ENCODE results near the gene CASP3. TPM values are rescaled to one million over a fixed set of nuclear protein-coding genes. Genes with fewer than 3 reads are reported as not detected.
"Not testable (repeated sequence)": the region's sequence is repeated elsewhere in the genome, so short reads cannot be mapped to it uniquely, and the experiment has no call there.

Gene CASP3
- total RNA-seq, 2 experiments from 2014 or later = 58.0 to 64.2 TPM

GRCh38 chr4:184596044-184596616 lies 53.1 kb downstream of the CASP3 start:
- Mint-ChIP-seq H3K27ac (no peak overlapping the region), H3K27me3 (no peaks in the 10 kb centered on the region), H3K36me3 (ENCODE audit: low read depth) (no peaks in the 10 kb centered on the region), H3K9me3 (no peaks in the 10 kb centered on the region), H3K4me3 (no peak overlapping the region), H3K4me1 (peaks cover 11% of the 10 kb centered on the region)
- CTCF ChIA-PET = no interaction called here
- POLR2A ChIA-PET = no interaction called here
- DNase-seq = no peak

GRCh38 chr4:184595430-184595829 lies 53.8 kb downstream of the CASP3 start:
- DNase-seq = no peak
- CTCF ChIA-PET = interaction anchor here (0.7 kb wide), 1 partner anchor 345 kb away, joined by 3 read pairs; no protein-coding TSS in a partner anchor
- H3K27me3 Mint-ChIP-seq = no peaks in the 10 kb centered on the region
- H3K4me3 Mint-ChIP-seq = no peak overlapping the region
- no peaks in the 10 kb centered on the region for H3K9me3 Mint-ChIP-seq
- H3K4me1 Mint-ChIP-seq = peaks cover 4% of the 10 kb centered on the region
- POLR2A ChIA-PET = no interaction called here
- H3K27ac Mint-ChIP-seq = no peak overlapping the region
- H3K36me3 Mint-ChIP-seq (ENCODE audit: low read depth) = no peaks in the 10 kb centered on the region

GRCh38 chr4:184593461-184593860 lies 55.8 kb downstream of the CASP3 start:
- Mint-ChIP-seq H3K4me1 (no peaks in the 10 kb centered on the region), H3K4me3 (no peak overlapping the region), H3K27me3 (no peaks in the 10 kb centered on the region), H3K36me3 (ENCODE audit: low read depth) (no peaks in the 10 kb centered on the region), H3K27ac (no peak overlapping the region), H3K9me3 (no peaks in the 10 kb centered on the region)
- no peak for DNase-seq
- ChIA-PET POLR2A (no interaction called here), CTCF (interaction anchor here (1.4 kb wide), 1 partner anchor 9 kb away, joined by 3 read pairs; no protein-coding TSS in a partner anchor)

- POLR2A ChIA-PET = interaction anchor here (0.7 kb wide), 1 partner anchor 79 kb away, joined by 4 read pairs; no protein-coding TSS in a partner anchor
- not testable (repeated sequence) for H3K4me3 Mint-ChIP-seq
- CTCF ChIA-PET = interaction anchor here (1.0 kb wide), 1 partner anchor 31 kb away, joined by 3 read pairs; no protein-coding TSS in a partner anchor
Observed at GRCh38 chr4:184591747-184592270, 57.4 kb downstream of the CASP3 start.

GRCh38 chr4:184591070-184591677 lies 58.1 kb downstream of the CASP3 start:
- H3K4me3 Mint-ChIP-seq = no peak overlapping the region
- POLR2A ChIA-PET = no interaction called here
- no peaks in the 10 kb centered on the region for H3K27me3 Mint-ChIP-seq
- no peaks in the 10 kb centered on the region for H3K9me3 Mint-ChIP-seq
- DNase-seq = no peak
- no peaks in the 10 kb centered on the region for H3K36me3 Mint-ChIP-seq (ENCODE audit: low read depth)
- H3K27ac Mint-ChIP-seq = no peak overlapping the region
- H3K4me1 Mint-ChIP-seq = no peaks in the 10 kb centered on the region
- CTCF ChIA-PET = interaction anchor here (0.6 kb wide), 1 partner anchor 326 kb away, joined by 3 read pairs; no protein-coding TSS in a partner anchor

More at GRCh38 chr4:184591747-184592270, 57.4 kb downstream of the CASP3 start:
- H3K27ac Mint-ChIP-seq; H3K9me3 Mint-ChIP-seq; DNase-seq; H3K27me3 Mint-ChIP-seq; H3K4me1 Mint-ChIP-seq; H3K36me3 Mint-ChIP-seq (ENCODE audit: low read depth): not testable (repeated sequence)

- ChIA-PET CTCF (interaction anchor here (0.6 to 0.7 kb wide), 3 partner anchors 75 to 1555 kb away, joined by 3 to 6 read pairs (median 6); no protein-coding TSS in a partner anchor), POLR2A (no interaction called here)
- Mint-ChIP-seq H3K27ac (no peak overlapping the region), H3K36me3 (ENCODE audit: low read depth) (no peaks in the 10 kb centered on the region), H3K4me3 (no peak overlapping the region), H3K27me3 (no peaks in the 10 kb centered on the region), H3K4me1 (no peaks in the 10 kb centered on the region), H3K9me3 (no peaks in the 10 kb centered on the region)
- DNase-seq = no peak
Observed at GRCh38 chr4:184590196-184590595, 59.1 kb downstream of the CASP3 start.

- Mint-ChIP-seq H3K27me3 (no peaks in the 10 kb centered on the region), H3K27ac (no peak overlapping the region), H3K4me1 (peaks cover 7% of the 10 kb centered on the region), H3K4me3 (no peak overlapping the region), H3K36me3 (ENCODE audit: low read depth) (no peaks in the 10 kb centered on the region), H3K9me3 (no peaks in the 10 kb centered on the region)
- ChIA-PET POLR2A (interaction anchor here (0.7 kb wide), 1 partner anchor 50 kb away, joined by 4 read pairs; no protein-coding TSS in a partner anchor), CTCF (interaction anchor here (0.5 to 1.0 kb wide), 3 partner anchors 15 to 1728 kb away, joined by 3 read pairs; no protein-coding TSS in a partner anchor)
- no peak for DNase-seq
Observed at GRCh38 chr4:184588893-184589292, 60.4 kb downstream of the CASP3 start.

- CTCF ChIA-PET = interaction anchor here (0.5 kb wide), 1 partner anchor 97 kb away, joined by 3 read pairs; no protein-coding TSS in a partner anchor
- no peak overlapping the region for H3K27ac Mint-ChIP-seq
- no peak overlapping the region for H3K4me3 Mint-ChIP-seq
- H3K4me1 Mint-ChIP-seq = peaks cover 14% of the 10 kb centered on the region
- DNase-seq = no peak
- H3K27me3 Mint-ChIP-seq = no peaks in the 10 kb centered on the region
- no peaks in the 10 kb centered on the region for H3K9me3 Mint-ChIP-seq
- POLR2A ChIA-PET = no interaction called here
- no peaks in the 10 kb centered on the region for H3K36me3 Mint-ChIP-seq (ENCODE audit: low read depth)
Observed at GRCh38 chr4:184587701-184588100, 61.5 kb downstream of the CASP3 start.

- H3K9me3 Mint-ChIP-seq = peaks cover 2% of the 10 kb centered on the region
- no peak overlapping the region for H3K4me3 Mint-ChIP-seq
- H3K27me3 Mint-ChIP-seq = no peaks in the 10 kb centered on the region
- no peaks in the 10 kb centered on the region for H3K36me3 Mint-ChIP-seq (ENCODE audit: low read depth)
- CTCF ChIA-PET = interaction anchor here (0.5 to 0.8 kb wide), 2 partner anchors 36 to 97 kb away, joined by 3 read pairs; no protein-coding TSS in a partner anchor
- no peak overlapping the region for H3K27ac Mint-ChIP-seq
- no peak for DNase-seq
- H3K4me1 Mint-ChIP-seq = peaks cover 14% of the 10 kb centered on the region
- POLR2A ChIA-PET = no interaction called here
Observed at GRCh38 chr4:184587221-184587620, 62.0 kb downstream of the CASP3 start.

GRCh38 chr4:184583738-184584502 lies 65.3 kb downstream of the CASP3 start:
- H3K4me1 Mint-ChIP-seq = peaks cover 14% of the 10 kb centered on the region
- H3K9me3 Mint-ChIP-seq = peaks cover 26% of the 10 kb centered on the region
- H3K27ac Mint-ChIP-seq = no peak overlapping the region
- DNase-seq = no peak
- POLR2A ChIA-PET = interaction anchor here (0.5 kb wide), 1 partner anchor 41 kb away, joined by 6 read pairs; no protein-coding TSS in a partner anchor
- CTCF ChIA-PET = interaction anchor here (0.6 to 1.3 kb wide), 3 partner anchors 9 to 33 kb away, joined by 3 read pairs; no protein-coding TSS in a partner anchor
- peaks cover 3% of the 10 kb centered on the region for H3K36me3 Mint-ChIP-seq (ENCODE audit: low read depth)
- H3K4me3 Mint-ChIP-seq = no peak overlapping the region
- no peaks in the 10 kb centered on the region for H3K27me3 Mint-ChIP-seq
